HG03469 (cell line): Measurements from ENCODE around the gene NCBP1.

Experiments used
- ATAC-seq: cut with Tn5 transposase; IDR thresholded peaks from one replicate; pipeline ENCODE4 v1.9.1; 2021; ENCODE audit warnings: mild to moderate bottlenecking, moderate library complexity, moderate number of reproducible peaks; ENCODE audit not compliant: unreplicated experiment

The NCBP1 gene

DNA sequence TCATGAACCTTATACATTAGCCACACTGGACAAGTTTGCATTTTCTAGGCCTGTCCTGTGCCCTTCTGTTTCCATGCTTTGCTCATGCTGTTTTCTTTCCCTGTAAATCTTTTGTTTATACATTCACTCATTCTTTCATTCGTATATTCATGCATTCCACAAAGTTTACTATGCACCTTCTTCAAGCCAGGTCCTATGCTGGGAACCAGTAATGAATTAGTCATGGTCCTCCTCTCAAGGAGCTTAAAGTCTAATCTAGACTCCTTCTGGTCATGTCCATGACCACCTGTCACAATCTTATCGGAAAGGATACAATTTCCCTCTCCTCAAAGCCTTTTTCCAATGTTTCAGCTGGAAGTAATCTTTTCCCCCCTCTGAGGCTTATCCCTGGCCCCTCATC lies 72.6 kb downstream of the NCBP1 start:
- ATAC-seq = no peak

DNA sequence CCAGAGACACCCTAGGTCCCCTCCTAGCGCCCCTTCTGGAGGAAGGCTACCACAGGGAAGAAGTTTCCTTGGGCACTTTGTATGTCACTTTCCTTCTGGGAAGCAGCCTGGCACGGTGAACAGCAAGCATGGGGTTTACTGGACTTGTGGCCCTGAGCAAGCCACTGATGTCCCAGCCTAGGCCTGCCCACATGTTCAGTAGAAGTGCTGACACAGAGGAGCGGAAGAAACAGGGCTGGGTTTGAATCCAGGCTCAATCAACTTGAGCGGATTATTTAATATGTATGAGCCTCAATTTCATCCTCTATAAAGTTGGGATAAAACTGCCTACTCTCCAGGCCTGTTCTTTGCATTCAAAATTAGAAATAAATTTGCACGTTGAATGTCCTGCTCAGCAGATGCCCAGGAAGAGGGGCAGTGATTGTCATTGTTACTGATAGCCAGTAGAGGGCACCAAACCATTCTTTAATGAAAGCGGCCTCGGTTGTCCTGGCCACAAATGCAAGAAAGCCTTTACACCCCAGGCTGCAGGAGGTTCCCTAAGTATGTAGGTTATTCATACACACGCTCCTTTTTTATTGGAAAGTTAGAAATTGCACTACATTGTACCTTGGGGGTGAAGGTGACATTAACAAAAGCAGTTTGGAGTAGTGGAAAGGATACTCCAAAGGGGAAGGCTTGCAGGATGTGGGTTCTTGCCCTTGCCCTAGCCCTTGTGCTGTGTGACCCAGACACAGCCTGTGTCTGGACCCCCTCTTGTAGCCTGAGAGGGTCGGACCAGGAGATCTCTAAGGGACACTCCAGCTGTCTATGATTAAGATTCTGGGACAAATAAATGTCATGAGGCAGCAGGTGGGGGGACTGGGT lies 77.0 kb downstream of the NCBP1 start:
- ATAC-seq = no peak

DNA sequence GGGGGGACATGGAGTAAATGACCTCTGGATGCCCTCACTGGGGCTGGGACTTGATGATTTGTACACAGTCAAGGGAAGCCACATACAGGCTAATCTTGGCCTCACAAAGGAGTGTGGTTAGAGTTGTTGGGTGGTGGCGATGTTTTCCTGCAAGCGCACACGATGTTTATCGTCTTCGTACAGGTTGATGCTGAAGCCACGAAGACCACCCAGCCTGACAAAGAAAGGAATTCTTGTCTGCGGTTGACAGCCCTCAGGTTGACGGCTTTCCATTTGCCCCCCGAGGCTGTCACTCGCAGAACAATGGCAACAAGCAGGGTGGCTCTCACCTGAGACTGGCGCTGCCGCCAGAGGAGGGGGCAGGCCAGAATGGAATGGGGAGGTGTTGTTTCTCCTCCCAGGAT lies 77.6 kb downstream of the NCBP1 start:
- no peak for ATAC-seq

DNA sequence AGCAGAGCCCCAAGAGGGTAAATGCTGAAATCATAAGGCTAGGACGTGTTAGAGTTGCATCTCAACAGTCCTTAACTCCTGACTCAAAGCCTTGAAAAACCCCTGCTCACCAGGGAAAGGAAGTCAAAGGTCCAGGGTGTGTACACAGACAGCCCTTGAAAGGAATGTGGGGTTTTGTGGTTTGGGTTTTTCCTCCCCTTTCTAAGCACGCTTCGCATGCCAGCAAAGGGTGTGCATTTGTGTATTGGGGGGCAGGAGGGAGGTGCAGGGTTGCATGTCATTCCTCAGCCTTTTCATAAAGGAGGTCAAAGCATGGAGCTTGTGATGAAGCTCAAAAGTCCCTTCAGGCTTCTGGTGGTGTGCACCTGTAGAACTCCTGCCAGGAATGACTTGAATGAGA lies 80.8 kb downstream of the NCBP1 start:
- no peak for ATAC-seq

DNA sequence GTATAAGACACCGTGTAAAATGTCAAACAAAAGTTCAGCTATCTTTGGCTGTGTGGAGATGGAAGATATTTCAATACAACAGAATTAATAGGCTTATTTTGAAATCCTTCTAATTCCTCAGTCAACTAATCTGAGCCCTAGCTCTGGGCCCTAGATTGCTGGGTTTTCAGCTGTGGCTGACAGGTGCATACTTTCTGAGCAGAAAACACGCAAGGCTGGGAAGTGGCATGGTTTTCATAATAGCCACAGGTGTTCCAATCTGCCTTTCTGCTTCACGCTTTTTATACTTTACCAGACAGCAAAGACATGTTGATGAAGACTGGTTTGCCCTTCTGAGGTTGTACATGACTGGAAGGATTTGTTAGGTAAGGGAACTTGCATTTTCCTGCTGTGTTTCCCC lies 84.2 kb downstream of the NCBP1 start:
- no peak for ATAC-seq

DNA sequence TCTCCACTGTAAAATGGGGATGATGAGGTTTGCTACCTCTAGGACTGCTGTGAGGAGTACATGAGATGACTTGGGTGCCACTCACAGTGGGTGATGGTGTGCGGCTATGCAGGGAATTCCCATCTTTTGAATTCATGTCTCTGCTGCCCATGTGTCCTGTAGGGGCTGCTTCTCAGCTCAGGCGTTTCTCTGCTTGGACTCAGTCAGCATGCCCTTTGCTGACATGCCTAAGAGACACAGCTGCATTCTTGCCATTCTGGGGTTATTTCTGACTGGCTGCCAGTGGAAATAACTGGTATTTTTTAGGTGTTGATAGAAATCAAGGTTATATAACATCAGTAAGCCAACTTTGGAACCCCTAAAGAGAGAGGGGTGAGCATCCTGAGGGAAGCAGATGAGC lies 87.8 kb downstream of the NCBP1 start:
- ATAC-seq = no peak

DNA sequence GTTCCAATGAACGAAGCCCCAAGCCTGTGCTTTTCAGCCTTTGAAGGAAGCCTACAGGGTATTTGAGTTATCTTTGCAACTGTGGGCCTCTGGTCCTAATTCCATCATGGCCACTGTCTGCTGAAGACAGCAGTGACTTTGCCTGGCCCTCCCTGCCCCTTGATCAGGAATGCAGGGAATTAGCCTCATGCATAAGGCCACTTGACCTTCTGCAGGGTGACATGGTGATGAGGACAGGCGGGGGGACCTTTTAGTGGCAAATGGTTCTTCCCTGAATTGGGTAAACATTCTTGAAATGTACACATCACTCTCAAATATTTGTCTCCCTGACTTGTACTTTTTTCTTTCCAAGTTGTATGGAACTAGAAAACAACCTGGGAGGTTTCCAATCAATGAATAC lies 88.7 kb downstream of the NCBP1 start:
- ATAC-seq = no peak
